ENCODE data around the gene COL6A3.

- TF ChIP-seq, protein P1, sequence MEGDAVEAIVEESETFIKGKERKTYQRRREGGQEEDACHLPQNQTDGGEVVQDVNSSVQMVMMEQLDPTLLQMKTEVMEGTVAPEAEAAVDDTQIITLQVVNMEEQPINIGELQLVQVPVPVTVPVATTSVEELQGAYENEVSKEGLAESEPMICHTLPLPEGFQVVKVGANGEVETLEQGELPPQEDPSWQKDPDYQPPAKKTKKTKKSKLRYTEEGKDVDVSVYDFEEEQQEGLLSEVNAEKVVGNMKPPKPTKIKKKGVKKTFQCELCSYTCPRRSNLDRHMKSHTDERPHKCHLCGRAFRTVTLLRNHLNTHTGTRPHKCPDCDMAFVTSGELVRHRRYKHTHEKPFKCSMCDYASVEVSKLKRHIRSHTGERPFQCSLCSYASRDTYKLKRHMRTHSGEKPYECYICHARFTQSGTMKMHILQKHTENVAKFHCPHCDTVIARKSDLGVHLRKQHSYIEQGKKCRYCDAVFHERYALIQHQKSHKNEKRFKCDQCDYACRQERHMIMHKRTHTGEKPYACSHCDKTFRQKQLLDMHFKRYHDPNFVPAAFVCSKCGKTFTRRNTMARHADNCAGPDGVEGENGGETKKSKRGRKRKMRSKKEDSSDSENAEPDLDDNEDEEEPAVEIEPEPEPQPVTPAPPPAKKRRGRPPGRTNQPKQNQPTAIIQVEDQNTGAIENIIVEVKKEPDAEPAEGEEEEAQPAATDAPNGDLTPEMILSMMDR (IDR thresholded peaks at IDR 0.05), result no peak
- no peak for TF ChIP-seq POLR2A (IDR thresholded peaks at IDR 0.05)
Measured at GRCh38 chr2:237450108-237450507, 36.1 kb upstream of the COL6A3 start.

Data from right lobe of liver (tissue), 4 donors.